ENCODE measurements around the gene WDR48.

DNA sequence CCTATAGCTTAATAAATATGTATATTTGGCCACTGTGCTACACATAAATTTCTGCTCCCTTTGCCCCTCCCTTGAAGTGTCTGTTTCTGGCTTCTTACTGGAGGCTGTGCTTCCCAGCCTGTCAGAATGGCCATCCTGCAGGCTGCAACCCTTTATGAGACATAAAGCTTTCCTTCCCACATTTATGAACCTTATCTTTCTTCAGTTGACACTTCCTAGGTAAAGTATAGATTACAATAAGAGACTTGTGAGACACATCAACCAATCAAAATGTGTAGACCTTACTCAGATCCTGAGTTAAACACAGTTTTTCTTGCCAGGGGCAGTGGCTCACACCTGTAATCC lies 29.6 kb upstream of the WDR48 start:
- TF ChIP-seq, protein P1, sequence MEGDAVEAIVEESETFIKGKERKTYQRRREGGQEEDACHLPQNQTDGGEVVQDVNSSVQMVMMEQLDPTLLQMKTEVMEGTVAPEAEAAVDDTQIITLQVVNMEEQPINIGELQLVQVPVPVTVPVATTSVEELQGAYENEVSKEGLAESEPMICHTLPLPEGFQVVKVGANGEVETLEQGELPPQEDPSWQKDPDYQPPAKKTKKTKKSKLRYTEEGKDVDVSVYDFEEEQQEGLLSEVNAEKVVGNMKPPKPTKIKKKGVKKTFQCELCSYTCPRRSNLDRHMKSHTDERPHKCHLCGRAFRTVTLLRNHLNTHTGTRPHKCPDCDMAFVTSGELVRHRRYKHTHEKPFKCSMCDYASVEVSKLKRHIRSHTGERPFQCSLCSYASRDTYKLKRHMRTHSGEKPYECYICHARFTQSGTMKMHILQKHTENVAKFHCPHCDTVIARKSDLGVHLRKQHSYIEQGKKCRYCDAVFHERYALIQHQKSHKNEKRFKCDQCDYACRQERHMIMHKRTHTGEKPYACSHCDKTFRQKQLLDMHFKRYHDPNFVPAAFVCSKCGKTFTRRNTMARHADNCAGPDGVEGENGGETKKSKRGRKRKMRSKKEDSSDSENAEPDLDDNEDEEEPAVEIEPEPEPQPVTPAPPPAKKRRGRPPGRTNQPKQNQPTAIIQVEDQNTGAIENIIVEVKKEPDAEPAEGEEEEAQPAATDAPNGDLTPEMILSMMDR (IDR thresholded peaks at IDR 0.05; ENCODE audit: poor library complexity, severe bottlenecking) = no peak
- TF ChIP-seq, protein P2, sequence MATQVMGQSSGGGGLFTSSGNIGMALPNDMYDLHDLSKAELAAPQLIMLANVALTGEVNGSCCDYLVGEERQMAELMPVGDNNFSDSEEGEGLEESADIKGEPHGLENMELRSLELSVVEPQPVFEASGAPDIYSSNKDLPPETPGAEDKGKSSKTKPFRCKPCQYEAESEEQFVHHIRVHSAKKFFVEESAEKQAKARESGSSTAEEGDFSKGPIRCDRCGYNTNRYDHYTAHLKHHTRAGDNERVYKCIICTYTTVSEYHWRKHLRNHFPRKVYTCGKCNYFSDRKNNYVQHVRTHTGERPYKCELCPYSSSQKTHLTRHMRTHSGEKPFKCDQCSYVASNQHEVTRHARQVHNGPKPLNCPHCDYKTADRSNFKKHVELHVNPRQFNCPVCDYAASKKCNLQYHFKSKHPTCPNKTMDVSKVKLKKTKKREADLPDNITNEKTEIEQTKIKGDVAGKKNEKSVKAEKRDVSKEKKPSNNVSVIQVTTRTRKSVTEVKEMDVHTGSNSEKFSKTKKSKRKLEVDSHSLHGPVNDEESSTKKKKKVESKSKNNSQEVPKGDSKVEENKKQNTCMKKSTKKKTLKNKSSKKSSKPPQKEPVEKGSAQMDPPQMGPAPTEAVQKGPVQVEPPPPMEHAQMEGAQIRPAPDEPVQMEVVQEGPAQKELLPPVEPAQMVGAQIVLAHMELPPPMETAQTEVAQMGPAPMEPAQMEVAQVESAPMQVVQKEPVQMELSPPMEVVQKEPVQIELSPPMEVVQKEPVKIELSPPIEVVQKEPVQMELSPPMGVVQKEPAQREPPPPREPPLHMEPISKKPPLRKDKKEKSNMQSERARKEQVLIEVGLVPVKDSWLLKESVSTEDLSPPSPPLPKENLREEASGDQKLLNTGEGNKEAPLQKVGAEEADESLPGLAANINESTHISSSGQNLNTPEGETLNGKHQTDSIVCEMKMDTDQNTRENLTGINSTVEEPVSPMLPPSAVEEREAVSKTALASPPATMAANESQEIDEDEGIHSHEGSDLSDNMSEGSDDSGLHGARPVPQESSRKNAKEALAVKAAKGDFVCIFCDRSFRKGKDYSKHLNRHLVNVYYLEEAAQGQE (IDR thresholded peaks at IDR 0.05; ENCODE audit: borderline replicate concordance) = no peak
- TF ChIP-seq TAF1 (IDR thresholded peaks at IDR 0.05; ENCODE audit: low read depth) (no peak), POLR2AphosphoS5 (IDR thresholded peaks at IDR 0.05) (no peak), EZH2 (IDR thresholded peaks at IDR 0.05; ENCODE audit: borderline replicate concordance, insufficient read depth, low read length, poor library complexity, severe bottlenecking) (no peak), MXI1 (conservative IDR thresholded peaks at IDR 0.05; ENCODE audit: poor library complexity, severe bottlenecking) (no peak), SMC3 (conservative IDR thresholded peaks at IDR 0.05; ENCODE audit: poor library complexity) (no peak), RAD21 (conservative IDR thresholded peaks at IDR 0.05) (no peak)

Data from neural cell (in vitro differentiated cells).